H9 (cell line): ENCODE data around the gene HNRNPR. TPM values are rescaled to one million over a fixed set of nuclear protein-coding genes. Genes with fewer than 3 reads are reported as not detected.

Experiments used
- DNase-seq: peaks from one replicate; pipeline ENCODE4 v3.0.0-alpha.2; 2017
- H2AFZ ChIP-seq: one replicate; pipeline ENCODE4 v1.6.1; 2013; ENCODE audit warnings: mild to moderate bottlenecking, low read length, control low read depth, moderate library complexity
- H2AK5ac ChIP-seq: 2 replicates; pipeline ENCODE4 v1.6.1; 2013; ENCODE audit warnings: low read length, control low read depth, mixed read lengths; ENCODE audit not compliant: insufficient read length
- H2BK120ac ChIP-seq: one replicate; pipeline ENCODE4 v1.6.1; 2013; ENCODE audit warnings: low read depth, mild to moderate bottlenecking, low read length, control low read depth, inconsistent platforms; ENCODE audit not compliant: poor library complexity, severe bottlenecking
- H2BK12ac ChIP-seq: 2 replicates; pipeline ENCODE4 v1.6.1; 2013; ENCODE audit warnings: low read length, control low read depth, mixed read lengths, low read depth; ENCODE audit not compliant: insufficient read length
- H2BK15ac ChIP-seq: 2 replicates; pipeline ENCODE4 v1.6.1; 2013; ENCODE audit warnings: low read depth, low read length, control low read depth
- H2BK20ac ChIP-seq: one replicate; pipeline ENCODE4 v1.6.1; 2013; ENCODE audit warnings: low read depth, mild to moderate bottlenecking, low read length, control low read depth, inconsistent platforms; ENCODE audit not compliant: poor library complexity, severe bottlenecking
- H2BK5ac ChIP-seq: 2 replicates; pipeline ENCODE4 v1.6.1; 2013; ENCODE audit warnings: low read length, control low read depth, mixed read lengths; ENCODE audit not compliant: insufficient read length
- H3K14ac ChIP-seq: 2 replicates; pipeline ENCODE4 v1.6.1; 2013; ENCODE audit warnings: low read length, control low read depth; ENCODE audit not compliant: insufficient read depth
- H3K18ac ChIP-seq: 2 replicates; pipeline ENCODE4 v1.6.1; 2013; ENCODE audit warnings: low read depth, mild to moderate bottlenecking, mixed read lengths, low read length, control low read depth; ENCODE audit not compliant: insufficient read length
- H3K23ac ChIP-seq: 2 replicates; pipeline ENCODE4 v1.6.1; 2013; ENCODE audit warnings: low read length, control low read depth, mixed read lengths, low read depth; ENCODE audit not compliant: insufficient read length
- H3K23me2 ChIP-seq: 2 replicates; pipeline ENCODE4 v1.6.1; 2013; ENCODE audit warnings: low read depth, mild to moderate bottlenecking, mixed read lengths, low read length, control low read depth; ENCODE audit not compliant: insufficient read length, poor library complexity, severe bottlenecking
- H3K27ac ChIP-seq: 2 replicates; pipeline ENCODE4 v1.5.1; 2013; ENCODE audit warnings: low read length, control low read depth, mixed read lengths, low read depth; ENCODE audit not compliant: insufficient read length
- H3K27me3 ChIP-seq: 2 replicates; pipeline ENCODE4 v1.6.1; 2013; ENCODE audit warnings: low read length, control low read depth, inconsistent platforms; ENCODE audit not compliant: insufficient read depth
- H3K4ac ChIP-seq: 2 replicates; pipeline ENCODE4 v1.6.1; 2013; ENCODE audit warnings: low read depth, mild to moderate bottlenecking, control low read depth, inconsistent platforms, low read length, moderate library complexity
- H3K4me1 ChIP-seq: 2 replicates; pipeline ENCODE4 v1.6.1; 2013; ENCODE audit warnings: low read length, control low read depth, inconsistent platforms; ENCODE audit not compliant: insufficient read depth
- H3K4me2 ChIP-seq: 2 replicates; pipeline ENCODE4 v1.6.1; 2013; ENCODE audit warnings: low read length, control low read depth, mixed read lengths; ENCODE audit not compliant: insufficient read length, insufficient read depth
- H3K56ac ChIP-seq: 2 replicates; pipeline ENCODE4 v1.6.1; 2013; ENCODE audit warnings: low read depth, mild to moderate bottlenecking, mixed read lengths, low read length, control low read depth; ENCODE audit not compliant: insufficient read length
- H3K79me1 ChIP-seq: 2 replicates; pipeline ENCODE4 v1.6.1; 2013; ENCODE audit warnings: low read depth, mild to moderate bottlenecking, moderate library complexity, low read length, control low read depth, inconsistent platforms; ENCODE audit not compliant: insufficient read depth, poor library complexity, severe bottlenecking
- H3K79me2 ChIP-seq: 2 replicates; pipeline ENCODE4 v1.6.1; 2013; ENCODE audit warnings: low read length, control low read depth, inconsistent platforms; ENCODE audit not compliant: insufficient read depth
- H3K9ac ChIP-seq: 2 replicates; pipeline ENCODE4 v1.6.1; 2013; ENCODE audit warnings: low read length, control low read depth, mixed read lengths; ENCODE audit not compliant: insufficient read length; ENCODE audit errors: extremely low read depth
- H3K9me3 ChIP-seq: one replicate; pipeline ENCODE4 v1.6.1; 2013; ENCODE audit warnings: low read depth, low read length, inconsistent platforms; ENCODE audit not compliant: control insufficient read depth
- H3T11ph ChIP-seq: one replicate; pipeline ENCODE4 v1.6.1; 2013; ENCODE audit warnings: mild to moderate bottlenecking, low read length, control low read depth, inconsistent platforms
- H4K20me1 ChIP-seq: one replicate; pipeline ENCODE4 v1.6.1; 2013; ENCODE audit not compliant: control insufficient read depth, insufficient read length, insufficient read depth
- H4K5ac ChIP-seq: 2 replicates; pipeline ENCODE4 v1.6.1; 2013; ENCODE audit warnings: low read depth, mild to moderate bottlenecking, mixed read lengths, low read length, control low read depth; ENCODE audit not compliant: insufficient read length
- H4K8ac ChIP-seq: replicated peaks from 2 replicates; pipeline ENCODE4 v1.6.1; 2013; ENCODE audit warnings: low read length, control low read depth, mixed read lengths, low read depth; ENCODE audit not compliant: insufficient read length
- H4K91ac ChIP-seq: 2 replicates; pipeline ENCODE4 v1.6.1; 2013; ENCODE audit warnings: low read depth, mild to moderate bottlenecking, moderate library complexity, mixed read lengths, low read length, control low read depth; ENCODE audit not compliant: insufficient read length
- H3K27ac Mint-ChIP-seq, 3 experiments: 2 replicates in 2 of 3; 3 replicates in 1 of 3; pipeline ENCODE4 v1.8.0; 2020 to 2021; ENCODE audit warnings: mixed read lengths in 3 of 3, mild to moderate bottlenecking in 1 of 3, moderate library complexity in 1 of 3
- H3K27me3 Mint-ChIP-seq: 2 replicates; pipeline ENCODE4 v1.8.0; 2021; ENCODE audit warnings: low read depth, mild to moderate bottlenecking, moderate library complexity, mixed read lengths
- H3K36me3 Mint-ChIP-seq, 3 experiments: 2 replicates in 2 of 3; 3 replicates in 1 of 3; pipeline ENCODE4 v1.8.0; 2020 to 2021; ENCODE audit warnings: low read depth in 3 of 3, mixed read lengths in 3 of 3; ENCODE audit not compliant: insufficient read depth in 1 of 3
- H3K4me1 Mint-ChIP-seq, 2 experiments: 2 replicates each; pipeline ENCODE4 v1.8.0; 2020; ENCODE audit warnings: mixed read lengths in 2 of 2
- H3K4me3 Mint-ChIP-seq, 2 experiments: 2 replicates in 1 of 2; 3 replicates in 1 of 2; pipeline ENCODE4 v1.8.0; 2020 to 2021; ENCODE audit warnings: mild to moderate bottlenecking in 2 of 2, mixed read lengths in 2 of 2, moderate library complexity in 1 of 2
- H3K9me3 Mint-ChIP-seq, 2 experiments: 2 replicates in 1 of 2; 3 replicates in 1 of 2; pipeline ENCODE4 v1.8.0; 2020; ENCODE audit warnings: mild to moderate bottlenecking in 2 of 2, mixed read lengths in 2 of 2, moderate library complexity in 1 of 2
- WGBS: extraction: QIAGEN DNeasy Blood & Tissue Kit; methylation state at CpG from one replicate; pipeline ENCODE4 v1.1.7; 2013; ENCODE audit warnings: missing lambda C conversion rate, low lambda C conversion rate, mixed read lengths; ENCODE audit not compliant: insufficient read length; ENCODE audit errors: extremely low coverage; 5-methylcytosine and 5-hydroxymethylcytosine counted together
- total RNA-seq: library from RNA; stranded (reverse); gene quantifications from 2 replicates; pipeline ENCODE4 v1.2.1, GENCODE V29; 2021
- TF ChIP-seq, protein P1 (sequence below): fragments of 200-600 bp; sonication (generic); conservative IDR thresholded peaks from 3 replicates; pipeline ENCODE4 v1.8.0; 2021; ENCODE audit warnings: antibody characterized with exemption, mild to moderate bottlenecking

The HNRNPR gene
- total RNA-seq, 1 experiment from 2014 or later: 196 TPM

DNA sequence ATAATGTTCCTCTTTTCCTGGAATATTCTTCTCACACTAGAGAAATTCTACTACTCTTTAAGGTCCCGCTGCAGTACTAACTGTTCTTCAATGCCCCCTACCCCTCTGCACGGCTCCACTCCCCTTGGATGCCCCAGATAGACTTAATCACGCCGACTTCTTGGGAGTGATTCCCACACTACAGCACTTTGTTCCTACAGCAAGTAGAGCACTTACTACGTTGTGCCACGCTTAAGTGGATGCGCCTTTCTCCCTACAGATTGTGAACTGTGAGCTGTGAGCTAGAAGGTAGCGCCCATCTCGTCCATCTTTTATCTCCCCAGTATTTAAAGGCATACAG, 23.3 kb upstream of the HNRNPR start:
- Mint-ChIP-seq H3K27me3 (peaks cover 59% of the 10 kb centered on the region), H3K27ac (no peak overlapping the region), H3K4me3 (peak overlapping the region; percentile 84 to 94), H3K36me3 (peaks cover 8 to 12% (median 12%) of the 10 kb centered on the region in 3 experiments), H3K9me3 (peaks cover 31 to 43% of the 10 kb centered on the region in 2 experiments), H3K4me1 (peaks cover 27 to 35% of the 10 kb centered on the region in 2 experiments)
- Histone ChIP-seq H4K8ac (no peak overlapping the region), H3K14ac (no peak overlapping the region), H3K27me3 (peaks cover 51% of the 10 kb centered on the region), H2BK20ac (no peak overlapping the region), H3K4me2 (peak overlapping the region; percentile 81), H3K79me1 (no peaks in the 10 kb centered on the region), H3K9me3 (peaks cover 13% of the 10 kb centered on the region), H2AK5ac (no peak overlapping the region), H3K23ac (no peak overlapping the region), H4K91ac (no peak overlapping the region), H3K23me2 (peaks cover 5% of the 10 kb centered on the region), H3K9ac (no peak overlapping the region), H2BK5ac (no peak overlapping the region), H3K56ac (no peak overlapping the region), H4K20me1 (peaks cover 3% of the 10 kb centered on the region), H2BK120ac (no peak overlapping the region), H3K79me2 (no peaks in the 10 kb centered on the region), H3K18ac (no peak overlapping the region), H3K27ac (no peak overlapping the region), H4K5ac (no peak overlapping the region), H2BK15ac (no peak overlapping the region), H3K4ac (no peak overlapping the region), H2AFZ (no peak overlapping the region), H3K4me1 (no peaks in the 10 kb centered on the region; the same call in 1 of the 2 replicates), H3T11ph (no peak overlapping the region), H2BK12ac (no peak overlapping the region)
- whole genome bisulfite sequencing: no CpG with 5 or more reads among the region's 9 CpGs
- TF ChIP-seq, protein P1, sequence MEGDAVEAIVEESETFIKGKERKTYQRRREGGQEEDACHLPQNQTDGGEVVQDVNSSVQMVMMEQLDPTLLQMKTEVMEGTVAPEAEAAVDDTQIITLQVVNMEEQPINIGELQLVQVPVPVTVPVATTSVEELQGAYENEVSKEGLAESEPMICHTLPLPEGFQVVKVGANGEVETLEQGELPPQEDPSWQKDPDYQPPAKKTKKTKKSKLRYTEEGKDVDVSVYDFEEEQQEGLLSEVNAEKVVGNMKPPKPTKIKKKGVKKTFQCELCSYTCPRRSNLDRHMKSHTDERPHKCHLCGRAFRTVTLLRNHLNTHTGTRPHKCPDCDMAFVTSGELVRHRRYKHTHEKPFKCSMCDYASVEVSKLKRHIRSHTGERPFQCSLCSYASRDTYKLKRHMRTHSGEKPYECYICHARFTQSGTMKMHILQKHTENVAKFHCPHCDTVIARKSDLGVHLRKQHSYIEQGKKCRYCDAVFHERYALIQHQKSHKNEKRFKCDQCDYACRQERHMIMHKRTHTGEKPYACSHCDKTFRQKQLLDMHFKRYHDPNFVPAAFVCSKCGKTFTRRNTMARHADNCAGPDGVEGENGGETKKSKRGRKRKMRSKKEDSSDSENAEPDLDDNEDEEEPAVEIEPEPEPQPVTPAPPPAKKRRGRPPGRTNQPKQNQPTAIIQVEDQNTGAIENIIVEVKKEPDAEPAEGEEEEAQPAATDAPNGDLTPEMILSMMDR: no peak
- no peak for DNase-seq
